ENCODE data around the gene MAP7.

GRCh38 chr6:136306466-136306865 lies 243.8 kb downstream of the MAP7 start:
- no peak for TF ChIP-seq ZNF114 (CRISPR knock-in tag; IDR thresholded peaks at IDR 0.05)
- TF ChIP-seq EZH2phosphoT487 (IDR thresholded peaks at IDR 0.05; ENCODE audit: unreplicated experiment): no peak
- no peak for TF ChIP-seq CTCF (conservative IDR thresholded peaks at IDR 0.05; ENCODE audit: low read depth in 2 of 2)
- no peak for TF ChIP-seq ZNF331 (CRISPR knock-in tag; IDR thresholded peaks at IDR 0.05; ENCODE audit: low read depth)
- TF ChIP-seq POLR2AphosphoS5 (IDR thresholded peaks at IDR 0.05; ENCODE audit: low read depth): no peak
- no peak for TF ChIP-seq EZH2 (IDR thresholded peaks at IDR 0.05; ENCODE audit: low read depth, unreplicated experiment)
- no peak for TF ChIP-seq REST (IDR thresholded peaks at IDR 0.05; ENCODE audit: unreplicated experiment)
- TF ChIP-seq CREB1 (CRISPR knock-in tag; IDR thresholded peaks at IDR 0.05; ENCODE audit: low read depth): no peak
- no peak for TF ChIP-seq STAT1 (IDR thresholded peaks at IDR 0.05; ENCODE audit: unreplicated experiment)
- no peak for TF ChIP-seq ETS1 (IDR thresholded peaks at IDR 0.05)
- no peak for TF ChIP-seq ZNF462 (CRISPR knock-in tag; IDR thresholded peaks at IDR 0.05)
- TF ChIP-seq JUNB (IDR thresholded peaks at IDR 0.05; ENCODE audit: unreplicated experiment): no peak
- TF ChIP-seq NANOG (IDR thresholded peaks at IDR 0.05; ENCODE audit: borderline replicate concordance): no peak
